Gastroesophageal sphincter (tissue), 3 donors: ENCODE data around the gene TMEM131.
"Not testable (repeated sequence)": the region's sequence is repeated elsewhere in the genome, so short reads cannot be mapped to it uniquely, and the experiment has no call there.

Experiments
- CTCF ChIP-seq, 4 experiments: fragments of 200-600 bp in 2 of 4; fragments of 450-650 bp in 2 of 4; sonication (generic) in 1 of 4; IDR thresholded peaks; one replicate each; pipeline ENCODE4 v1.5.1; 2017 to 2019; ENCODE audit warnings: antibody characterized with exemption in 4 of 4, mild to moderate bottlenecking in 2 of 4, moderate library complexity in 2 of 4
- EP300 ChIP-seq: sonication (generic); formaldehyde crosslinking; IDR thresholded peaks from one replicate; pipeline ENCODE4 v1.6.1; 2017; ENCODE audit warnings: antibody characterized with exemption, mild to moderate bottlenecking
- POLR2A ChIP-seq, 2 donors: fragments of 450-650 bp; IDR thresholded peaks; one replicate each; pipeline ENCODE4 v1.6.1; 2017; ENCODE audit warnings: antibody characterized with exemption in 2 of 2, mild to moderate bottlenecking in 2 of 2, moderate library complexity in 1 of 2
- POLR2AphosphoS5 ChIP-seq: sonication (generic); formaldehyde crosslinking; IDR thresholded peaks from one replicate; pipeline ENCODE4 v1.6.1; 2017; ENCODE audit warnings: antibody characterized with exemption

- TF ChIP-seq CTCF (IDR thresholded peaks at IDR 0.05); POLR2AphosphoS5; POLR2A (IDR thresholded peaks at IDR 0.05); EP300: not testable (repeated sequence)
These were observed 39.0 kb downstream of the TMEM131 start for GRCh38 chr2:97956753-97957152.
